ENCODE measurements around the gene EIF4ENIF1.

- TF ChIP-seq POLR2AphosphoS5 (IDR thresholded peaks at IDR 0.05; ENCODE audit: insufficient read depth in 1 of 2, low read depth in 1 of 2) (no peak), POLR2A (IDR thresholded peaks at IDR 0.05) (no peak)
Measured at GRCh38 chr22:31465307-31465706, 24.3 kb downstream of the EIF4ENIF1 start.
